Cardiac fibroblast (primary cell): Measurements from ENCODE around the gene RAPGEF6.
"Not testable (repeated sequence)": the region's sequence is repeated elsewhere in the genome, so short reads cannot be mapped to it uniquely, and the experiment has no call there.

Experiments used
- DNase-seq, 2 donors: peaks; one replicate each; pipeline versions ENCODE4 v3.0.0 to v3.0.0-alpha.2; 2010; ENCODE audit warnings: low read depth in 2 of 2
- H3K4me3 ChIP-seq, 2 donors: replicated peaks in 1 of 2; 1 replicate in 1 of 2; 2 replicates in 1 of 2; pipeline ENCODE4 v1.5.1; 2011; ENCODE audit warnings: low read depth in 2 of 2, low read length in 2 of 2, mild to moderate bottlenecking in 2 of 2, moderate library complexity in 1 of 2
- CTCF ChIP-seq: IDR thresholded peaks from one replicate; pipeline ENCODE4 v1.5.1; 2011; ENCODE audit warnings: low read depth, mild to moderate bottlenecking, low read length, inconsistent platforms

The RAPGEF6 gene

GRCh38 chr5:131416729-131417128, 218.3 kb downstream of the RAPGEF6 start:
- no peak overlapping the region for H3K4me3 ChIP-seq
- DNase-seq: no peak

GRCh38 chr5:131413605-131414559, 221.1 kb downstream of the RAPGEF6 start:
- DNase-seq: no peak
- TF ChIP-seq CTCF: no peak
- H3K4me3 ChIP-seq: no peak overlapping the region

More at GRCh38 chr5:131416729-131417128, 218.3 kb downstream of the RAPGEF6 start:
- TF ChIP-seq CTCF: no peak

- H3K4me3 ChIP-seq: no peak overlapping the region
- no peak for DNase-seq
- no peak for TF ChIP-seq CTCF
Measured at GRCh38 chr5:131406975-131407638, 227.9 kb downstream of the RAPGEF6 start.

GRCh38 chr5:131406076-131406475, 229.0 kb downstream of the RAPGEF6 start:
- TF ChIP-seq CTCF: no peak
- no peak overlapping the region for H3K4me3 ChIP-seq
- no peak for DNase-seq

GRCh38 chr5:131405674-131406073, 229.4 kb downstream of the RAPGEF6 start:
- no peak for TF ChIP-seq CTCF
- H3K4me3 ChIP-seq: no peak overlapping the region
- DNase-seq: no peak

- TF ChIP-seq CTCF: no peak
- DNase-seq: no peak
- H3K4me3 ChIP-seq: no peak overlapping the region
Measured at GRCh38 chr5:131400585-131400984, 234.4 kb downstream of the RAPGEF6 start.

- not testable (repeated sequence) for DNase-seq, H3K4me3 ChIP-seq
Measured at GRCh38 chr5:131399007-131399406, 236.0 kb downstream of the RAPGEF6 start.
